GM12875 (cell line): ENCODE results near the gene MINDY4.

ENCODE experiments used
- H3K4me3 ChIP-seq: one replicate; pipeline ENCODE4 v1.5.1; 2011; ENCODE audit warnings: low read depth, low read length, control low read depth
- CTCF ChIP-seq: IDR thresholded peaks from 2 replicates; pipeline ENCODE4 v1.5.1; 2011; ENCODE audit warnings: low read depth, mild to moderate bottlenecking, control low read depth, inconsistent platforms, low read length, moderate library complexity, borderline replicate concordance; ENCODE audit not compliant: insufficient read depth

The MINDY4 gene

GRCh38 chr7:30917216-30917893, 146.1 kb downstream of the MINDY4 start:
- no peak for TF ChIP-seq CTCF
- no peak overlapping the region for H3K4me3 ChIP-seq

DNA sequence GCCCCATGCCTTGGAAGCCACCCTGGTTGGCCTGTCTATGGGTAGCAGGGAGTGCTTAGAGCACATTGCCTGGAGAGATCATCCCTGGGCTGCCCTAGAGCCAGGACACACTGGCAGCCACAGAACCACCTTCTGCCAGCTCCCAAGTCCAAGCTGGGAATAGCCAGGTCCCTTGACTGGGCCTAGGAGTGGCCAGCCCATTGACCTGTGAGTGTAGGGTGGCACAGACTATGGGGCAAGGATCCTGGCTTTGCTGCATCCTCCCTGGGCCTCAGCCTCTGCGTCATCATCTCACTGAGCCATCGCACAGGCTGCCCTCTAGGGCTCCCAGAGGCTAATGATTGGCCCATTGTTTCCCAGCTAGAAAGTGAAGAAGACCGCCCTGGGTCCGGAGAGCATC, 147.5 kb downstream of the MINDY4 start:
- no peak for TF ChIP-seq CTCF
- H3K4me3 ChIP-seq = no peak overlapping the region

DNA sequence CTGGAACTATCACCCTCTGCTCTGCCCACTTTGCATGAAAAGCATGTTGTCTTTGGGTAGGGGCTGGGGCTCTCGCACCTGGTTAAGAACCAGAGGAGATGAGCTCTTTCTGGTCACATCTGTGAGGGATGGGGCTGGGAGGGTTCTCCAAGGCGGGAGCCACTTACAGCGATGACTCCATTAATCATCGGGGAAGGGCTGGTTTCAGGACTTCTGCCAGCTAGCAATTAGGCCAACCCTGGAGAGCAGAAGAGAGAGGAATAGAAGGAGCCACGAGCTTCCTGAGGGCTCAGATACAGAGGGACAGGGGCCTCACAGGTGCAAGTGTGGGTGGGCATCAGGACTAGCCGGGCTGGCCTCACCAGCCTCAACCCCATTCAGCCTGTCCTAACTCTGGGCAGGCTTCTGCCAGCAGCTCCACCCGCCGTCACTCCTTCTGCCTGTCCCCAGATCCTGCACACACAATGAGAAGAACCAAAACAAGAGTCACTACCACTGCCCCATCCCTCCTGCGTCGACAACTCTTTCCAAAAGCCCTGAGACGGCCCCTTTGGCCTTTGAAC, 148.9 kb downstream of the MINDY4 start:
- no peak overlapping the region for H3K4me3 ChIP-seq
- no peak for TF ChIP-seq CTCF

DNA sequence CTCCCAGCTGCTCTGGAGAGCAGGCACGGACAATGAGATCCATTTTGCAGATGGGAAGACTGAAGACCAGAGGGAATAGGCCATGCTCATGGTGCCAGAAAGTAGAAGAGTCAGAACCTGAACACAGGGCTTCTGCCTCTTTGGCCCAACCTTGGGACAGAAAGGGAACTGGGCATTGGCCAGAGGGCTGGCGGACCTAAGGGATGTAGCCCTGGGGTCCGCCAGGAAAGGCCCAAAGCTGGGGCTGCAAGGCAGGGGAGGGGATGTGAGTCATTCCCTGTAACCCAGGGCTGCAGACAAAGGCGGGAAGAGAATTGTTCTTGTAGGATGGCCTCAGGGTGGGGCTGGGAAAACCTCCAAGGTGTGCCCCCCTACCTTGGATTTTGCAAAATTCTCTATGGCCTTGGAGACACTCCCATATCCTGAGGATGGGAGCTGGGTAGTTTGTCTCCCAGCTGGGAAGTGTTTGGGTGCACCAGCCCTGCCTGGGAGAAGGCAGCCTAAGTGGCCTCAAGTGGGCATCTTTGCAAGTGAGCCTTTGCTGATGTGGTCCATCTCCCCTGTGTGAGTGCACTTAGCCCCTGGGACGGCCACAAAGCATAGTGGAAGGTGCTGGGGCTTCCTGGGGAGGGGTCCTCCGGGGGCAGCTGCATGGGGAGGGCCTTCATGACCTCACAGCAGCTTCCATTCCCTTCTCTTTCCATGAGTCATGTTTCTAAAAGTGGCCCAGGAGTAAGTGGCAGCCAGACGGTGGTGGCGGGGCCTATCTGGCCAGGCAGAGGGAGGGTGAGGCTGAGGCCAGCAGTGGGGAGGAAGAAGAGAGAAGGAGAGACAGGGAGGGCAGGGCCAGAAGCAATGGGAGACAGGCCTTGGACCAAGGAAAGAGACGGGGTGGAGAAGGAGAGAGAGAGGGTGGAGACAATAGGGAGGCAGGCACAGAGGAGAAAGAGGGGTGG, 149.6 kb downstream of the MINDY4 start:
- TF ChIP-seq CTCF = no peak
- H3K4me3 ChIP-seq = no peak overlapping the region

GRCh38 chr7:30921540-30922401, 150.6 kb downstream of the MINDY4 start:
- TF ChIP-seq CTCF = no peak
- no peak overlapping the region for H3K4me3 ChIP-seq

DNA sequence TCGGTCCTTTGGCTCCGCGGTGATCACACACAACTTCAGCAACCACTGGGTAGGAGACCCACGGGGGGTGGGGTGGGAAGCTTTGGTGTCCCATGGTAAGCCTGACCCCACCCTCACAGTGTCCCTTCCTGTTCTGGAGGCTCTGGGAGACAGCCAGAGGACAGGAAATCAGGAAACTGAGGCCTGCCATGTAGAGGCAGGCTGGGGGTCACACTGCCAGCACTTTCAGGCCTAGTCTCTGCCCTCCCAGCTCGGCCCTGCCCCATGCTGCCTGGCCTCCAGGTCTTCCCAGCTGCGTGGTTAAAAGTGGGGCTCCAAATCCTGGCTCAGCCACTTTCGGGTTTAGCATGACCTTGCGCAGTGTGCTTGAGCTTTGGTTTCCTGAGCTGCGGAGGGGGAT, 151.4 kb downstream of the MINDY4 start:
- H3K4me3 ChIP-seq = no peak overlapping the region
- TF ChIP-seq CTCF = no peak
